Caco-2 (cell line): ENCODE data around the gene ARID3C. TPM values are rescaled to one million over a fixed set of nuclear protein-coding genes. Genes with fewer than 3 reads are reported as not detected.

Experiments used
- BruUV-seq: library from RNA; stranded (reverse); fragments of 400-500 nt; replicated peaks from 2 replicates; lab custom pipeline; 2021; lab: Mats Ljungman, UMichigan
- CTCF ChIA-PET: fragments of 300-600 bp; sonication (Branson Sonifier 250); formaldehyde crosslinking; loops from one replicate; lab custom pipeline; 2022; ENCODE audit warnings: antibody characterized with exemption; lab: Charles Lee
- POLR2A ChIA-PET: fragments of 300-600 bp; sonication (Branson Sonifier 250); formaldehyde crosslinking; loops from one replicate; lab custom pipeline; 2022; ENCODE audit warnings: antibody characterized with exemption; lab: Charles Lee
- DNase-seq, 2 experiments: peaks; one replicate each; pipeline versions ENCODE4 v3.0.0 to v3.0.0-alpha.2; 2020 to 2022
- H3K27me3 ChIP-seq: replicated peaks from 2 replicates; pipeline ENCODE4 v1.6.0; 2011; ENCODE audit warnings: low read length; ENCODE audit not compliant: control insufficient read depth, insufficient read depth
- H3K36me3 ChIP-seq: 2 replicates; pipeline ENCODE4 v1.5.1; 2011; ENCODE audit warnings: low read length; ENCODE audit not compliant: control insufficient read depth, insufficient read depth
- H3K4me1 ChIP-seq: fragments of 250-450 bp; sonication (Bioruptor Pico); 2 replicates; pipeline ENCODE4 v1.5.1; 2020; ENCODE audit warnings: mild to moderate bottlenecking
- H3K4me3 ChIP-seq: 2 replicates; pipeline ENCODE4 v1.5.1; 2011; ENCODE audit warnings: low read depth, mild to moderate bottlenecking, control low read depth, low read length
- H3K9me3 ChIP-seq: fragments of 250-450 bp; sonication (Bioruptor Pico); 2 replicates; pipeline ENCODE4 v1.5.1; 2020; ENCODE audit warnings: mild to moderate bottlenecking, moderate library complexity
- H3K27ac Mint-ChIP-seq: one replicate; pipeline ENCODE4 v1.8.0; 2022; ENCODE audit warnings: mixed read lengths; ENCODE audit not compliant: unreplicated experiment
- H3K27me3 Mint-ChIP-seq: one replicate; pipeline ENCODE4 v1.8.0; 2022; ENCODE audit warnings: mixed read lengths; ENCODE audit not compliant: insufficient read depth, unreplicated experiment
- H3K36me3 Mint-ChIP-seq: one replicate; pipeline ENCODE4 v1.8.0; 2022; ENCODE audit warnings: mild to moderate bottlenecking, mixed read lengths; ENCODE audit not compliant: insufficient read depth, unreplicated experiment
- H3K4me1 Mint-ChIP-seq: one replicate; pipeline ENCODE4 v1.8.0; 2022; ENCODE audit warnings: low read depth, mixed read lengths; ENCODE audit not compliant: unreplicated experiment
- H3K4me3 Mint-ChIP-seq: one replicate; pipeline ENCODE4 v1.8.0; 2022; ENCODE audit warnings: mild to moderate bottlenecking, moderate library complexity, mixed read lengths; ENCODE audit not compliant: unreplicated experiment
- H3K9me3 Mint-ChIP-seq: one replicate; pipeline ENCODE4 v1.8.0; 2022; ENCODE audit warnings: mixed read lengths; ENCODE audit not compliant: unreplicated experiment
- CTCF ChIP-seq, 2 experiments: fragments of 200-600 bp in 1 of 2; IDR thresholded peaks; 1 replicate in 1 of 2; 2 replicates in 1 of 2; pipeline versions ENCODE4 v1.5.1 to v1.8.0; 2011 to 2022; ENCODE audit warnings: antibody characterized with exemption in 1 of 2, control low read depth in 1 of 2, inconsistent platforms in 1 of 2, low read depth in 1 of 2, low read length in 1 of 2, mild to moderate bottlenecking in 1 of 2, moderate library complexity in 1 of 2; ENCODE audit not compliant: insufficient read depth in 1 of 2, severe bottlenecking in 1 of 2, unreplicated experiment in 1 of 2
- intact Hi-C: fragments of 100-400 bp; cut with micrococcal nuclease; formaldehyde crosslinking; loops from one replicate; pipeline ENCODE4 v1.10.0; 2022; ENCODE audit not compliant: unreplicated experiment
- total RNA-seq: library from RNA; stranded (reverse); gene quantifications from 2 replicates; pipeline ENCODE4 v1.2.3, GENCODE V29; 2022

ARID3C gene
- total RNA-seq, 1 experiment from 2014 or later: not detected

- TF ChIP-seq CTCF (IDR thresholded peaks at IDR 0.05; ENCODE audit: insufficient read depth in 1 of 2, low read depth in 1 of 2, low read length in 1 of 2, severe bottlenecking in 1 of 2, unreplicated experiment in 1 of 2): no peak
- no peaks in the 10 kb centered on the region for H3K36me3 Mint-ChIP-seq
- Histone ChIP-seq H3K9me3 (no peaks in the 10 kb centered on the region), H3K4me1 (no peaks in the 10 kb centered on the region), H3K36me3 (no peaks in the 10 kb centered on the region), H3K4me3 (no peak overlapping the region), H3K27me3 (no peaks in the 10 kb centered on the region)
- POLR2A ChIA-PET: no interaction called here
- H3K4me3 Mint-ChIP-seq: no peak overlapping the region
- H3K27me3 Mint-ChIP-seq: peaks cover 8% of the 10 kb centered on the region
- CTCF ChIA-PET: no interaction called here
- BruUV-seq: no TSS peak
- H3K9me3 Mint-ChIP-seq: no peaks in the 10 kb centered on the region
- intact Hi-C loops: no loop called here
- peak in 1 of 2 experiments; percentile 18 for DNase-seq
- H3K4me1 Mint-ChIP-seq: no peaks in the 10 kb centered on the region
- no peak overlapping the region for H3K27ac Mint-ChIP-seq
Measured at GRCh38 chr9:34576597-34577399, 52.1 kb downstream of the ARID3C start.

- H3K27me3 ChIP-seq: no peaks in the 10 kb centered on the region
- Mint-ChIP-seq H3K27ac (no peak overlapping the region), H3K4me1 (no peaks in the 10 kb centered on the region), H3K4me3 (no peak overlapping the region), H3K36me3 (no peaks in the 10 kb centered on the region), H3K9me3 (no peaks in the 10 kb centered on the region), H3K27me3 (peaks cover 11% of the 10 kb centered on the region)
- no peak for TF ChIP-seq CTCF (IDR thresholded peaks at IDR 0.05; ENCODE audit: insufficient read depth in 1 of 2, low read depth in 1 of 2, low read length in 1 of 2, severe bottlenecking in 1 of 2, unreplicated experiment in 1 of 2)
- no TSS peak for BruUV-seq
- ChIA-PET POLR2A (no interaction called here), CTCF (no interaction called here)
- no peaks in the 10 kb centered on the region for H3K4me1 ChIP-seq
- no peak overlapping the region for H3K4me3 ChIP-seq
- H3K36me3 ChIP-seq: no peaks in the 10 kb centered on the region
- H3K9me3 ChIP-seq: no peaks in the 10 kb centered on the region
- DNase-seq: no peak
- intact Hi-C loops: no loop called here
Measured at GRCh38 chr9:34575862-34576596, 52.8 kb downstream of the ARID3C start.

GRCh38 chr9:34575241-34575640 lies 53.6 kb downstream of the ARID3C start:
- no peak overlapping the region for H3K4me3 Mint-ChIP-seq
- no peaks in the 10 kb centered on the region for H3K27me3 ChIP-seq
- H3K9me3 Mint-ChIP-seq: no peaks in the 10 kb centered on the region
- DNase-seq: no peak
- no peak overlapping the region for H3K27ac Mint-ChIP-seq
- POLR2A ChIA-PET: no interaction called here
- no TSS peak for BruUV-seq
- no peaks in the 10 kb centered on the region for H3K36me3 ChIP-seq
- no peak overlapping the region for H3K4me3 ChIP-seq
- CTCF ChIA-PET: no interaction called here
- intact Hi-C loops: no loop called here
- H3K9me3 ChIP-seq: no peaks in the 10 kb centered on the region
- H3K4me1 ChIP-seq: no peaks in the 10 kb centered on the region
- peaks cover 11% of the 10 kb centered on the region for H3K27me3 Mint-ChIP-seq
- no peaks in the 10 kb centered on the region for H3K36me3 Mint-ChIP-seq
- TF ChIP-seq CTCF (IDR thresholded peaks at IDR 0.05; ENCODE audit: insufficient read depth in 1 of 2, low read depth in 1 of 2, low read length in 1 of 2, severe bottlenecking in 1 of 2, unreplicated experiment in 1 of 2): no peak
- H3K4me1 Mint-ChIP-seq: no peaks in the 10 kb centered on the region
